B cell (primary cell): ENCODE measurements around the gene KCNH1. TPM values are rescaled to one million over a fixed set of nuclear protein-coding genes. Genes with fewer than 3 reads are reported as not detected.

Source experiments
- ATAC-seq: fragments of 200-7000 bp; cut with Tn5 transposase; one replicate; pipeline ENCODE4 v1.10.0; 2021; ENCODE audit warnings: low read depth, mild to moderate bottlenecking, moderate number of reproducible peaks, moderate library complexity
- CTCF ChIA-PET: fragments of 350-600 bp; sonication (Branson Sonifier 250); formaldehyde crosslinking; loops from one replicate; lab custom pipeline; 2021; ENCODE audit warnings: antibody characterized with exemption, inconsistent platforms; lab: Charles Lee
- POLR2A ChIA-PET: fragments of 350-600 bp; sonication (Branson Sonifier 250); formaldehyde crosslinking; loops from one replicate; lab custom pipeline; 2021; ENCODE audit warnings: antibody characterized with exemption; lab: Charles Lee
- DNase-seq: peaks from one replicate; pipeline ENCODE4 v3.0.0; 2013
- H2AFZ ChIP-seq: 2 replicates; pipeline ENCODE4 v1.6.1; 2012; ENCODE audit warnings: mild to moderate bottlenecking, low read depth, low read length; ENCODE audit not compliant: insufficient read depth, poor library complexity, severe bottlenecking
- H3K27ac ChIP-seq, 2 donors: 1 replicate in 1 of 2; 2 replicates in 1 of 2; pipeline ENCODE4 v1.5.1; 2012 to 2013; ENCODE audit warnings: low read length in 2 of 2, mild to moderate bottlenecking in 2 of 2, moderate library complexity in 1 of 2
- H3K27me3 ChIP-seq, 4 experiments: fragments of 200-600 bp in 1 of 4; sonication (generic) in 1 of 4; replicated peaks in 1 of 4; 1 replicate in 2 of 4; 2 replicates in 2 of 4; pipeline versions ENCODE4 v1.6.1 to v1.7.0; 2013 to 2016; ENCODE audit warnings: low read length in 3 of 4, mild to moderate bottlenecking in 2 of 4, mixed read lengths in 1 of 4, moderate library complexity in 1 of 4; ENCODE audit not compliant: insufficient read depth in 4 of 4, control insufficient read depth in 3 of 4; ENCODE audit errors: control extremely low read depth in 1 of 4
- H3K36me3 ChIP-seq, 2 experiments: replicated peaks in 1 of 2; 1 replicate in 1 of 2; 2 replicates in 1 of 2; pipeline versions ENCODE4 v1.6.1 to v1.7.1; 2013; ENCODE audit warnings: low read length in 1 of 2; ENCODE audit not compliant: insufficient read depth in 2 of 2, control insufficient read depth in 1 of 2; ENCODE audit errors: control extremely low read depth in 1 of 2, extremely low read depth in 1 of 2
- H3K4me1 ChIP-seq, 2 donors: fragments of 200-600 bp in 1 of 2; sonication (generic) in 1 of 2; 1 replicate in 1 of 2; 2 replicates in 1 of 2; pipeline versions ENCODE4 v1.5.1 to v1.6.1; 2013 to 2017; ENCODE audit warnings: low read length in 2 of 2; ENCODE audit not compliant: control insufficient read depth in 2 of 2, insufficient read depth in 2 of 2
- H3K4me2 ChIP-seq: replicated peaks from 2 replicates; pipeline ENCODE3; 2012; ENCODE audit warnings: mild to moderate bottlenecking, low read depth, low read length; ENCODE audit not compliant: poor library complexity, severe bottlenecking
- H3K4me3 ChIP-seq, 5 experiments: fragments of 200-600 bp in 1 of 5; sonication (generic) in 1 of 5; 1 replicate in 3 of 5; 2 replicates in 2 of 5; pipeline versions ENCODE4 v1.5.1 to v1.7.0; 2011 to 2016; ENCODE audit warnings: low read length in 4 of 5, mild to moderate bottlenecking in 4 of 5, low read depth in 2 of 5, control low read depth in 1 of 5, moderate library complexity in 1 of 5; ENCODE audit not compliant: insufficient read depth in 1 of 5; ENCODE audit errors: control extremely low read depth in 1 of 5, extremely low read depth in 1 of 5
- H3K79me2 ChIP-seq: fragments of 200-600 bp; sonication (generic); one replicate; pipeline ENCODE4 v1.6.0; 2016; ENCODE audit warnings: low read length; ENCODE audit not compliant: control insufficient read depth, insufficient read depth
- H3K9ac ChIP-seq: fragments of 200-600 bp; sonication (generic); 2 replicates; pipeline ENCODE4 v1.6.1; 2017; ENCODE audit warnings: mild to moderate bottlenecking, low read length, moderate library complexity
- H3K9me3 ChIP-seq, 3 donors: one replicate each; pipeline versions ENCODE4 v1.6.1 to v1.7.1; 2013; ENCODE audit warnings: low read length in 2 of 3; ENCODE audit not compliant: control insufficient read depth in 2 of 3, insufficient read depth in 1 of 3; ENCODE audit errors: control extremely low read depth in 1 of 3
- H4K20me1 ChIP-seq: 2 replicates; pipeline ENCODE4 v1.6.0; 2012; ENCODE audit warnings: mild to moderate bottlenecking, low read length; ENCODE audit not compliant: insufficient read depth, control insufficient read depth, poor library complexity, severe bottlenecking
- H3K27ac Mint-ChIP-seq: one replicate; pipeline ENCODE4 v1.8.0; 2021; ENCODE audit warnings: mixed read lengths
- H3K27me3 Mint-ChIP-seq: one replicate; pipeline ENCODE4 v1.8.0; 2021; ENCODE audit warnings: mixed read lengths
- H3K4me1 Mint-ChIP-seq: one replicate; pipeline ENCODE4 v1.8.0; 2021; ENCODE audit warnings: mixed read lengths
- H3K4me3 Mint-ChIP-seq: one replicate; pipeline ENCODE4 v1.8.0; 2021; ENCODE audit warnings: mixed read lengths
- H3K9me3 Mint-ChIP-seq: one replicate; pipeline ENCODE4 v1.8.0; 2022; ENCODE audit warnings: mixed read lengths; ENCODE audit not compliant: insufficient read depth
- EZH2 ChIP-seq: IDR thresholded peaks from 2 replicates; pipeline ENCODE4 v1.6.1; 2012; ENCODE audit warnings: borderline replicate concordance, low read depth, mild to moderate bottlenecking, moderate library complexity, low read length; ENCODE audit not compliant: insufficient read depth, poor library complexity, severe bottlenecking
- WGBS: methylation state at CpG from one replicate; pipeline ENCODE4 v1.1.5; 2013; ENCODE audit warnings: missing lambda C conversion rate; ENCODE audit not compliant: insufficient coverage; 5-methylcytosine and 5-hydroxymethylcytosine counted together
- intact Hi-C: fragments of 100-400 bp; cut with micrococcal nuclease; formaldehyde crosslinking; loops from one replicate; pipeline ENCODE4 v1.10.0; 2022
- polyA plus RNA-seq: library from polyadenylated mRNA; depleted of rRNA; stranded (reverse); fragments of >200 nt; gene quantifications from 2 replicates; pipeline ENCODE4 v1.2.3, GENCODE V29; 2012
- total RNA-seq, 2 donors: library from RNA; stranded (reverse); fragments of 120-200 nt in 1 of 2; gene quantifications; 1 replicate in 1 of 2; 2 replicates in 1 of 2; pipeline versions ENCODE4 v1.2.3 to v1.2.4, GENCODE V29; 2013 to 2022
- TF ChIP-seq, protein P1 (sequence below): fragments of 200-600 bp; IDR thresholded peaks from one replicate; pipeline ENCODE4 v1.8.0; 2022; ENCODE audit warnings: antibody characterized with exemption, mild to moderate bottlenecking

KCNH1 gene
- total and polyA plus RNA-seq, 2 donors (not counting 1 experiment from before 2014, with no cell fraction given), result not detected

- no peak overlapping the region for H3K27ac ChIP-seq
- Mint-ChIP-seq H3K4me1 (no peaks in the 10 kb centered on the region), H3K4me3 (no peak overlapping the region), H3K27me3 (no peaks in the 10 kb centered on the region), H3K27ac (no peak overlapping the region), H3K9me3 (no peaks in the 10 kb centered on the region)
- CTCF ChIA-PET, result no interaction called here
- ATAC-seq (no peak), DNase-seq (no peak)
- H3K4me2 ChIP-seq, result no peak overlapping the region
- no peak overlapping the region for H3K9ac ChIP-seq
- intact Hi-C loops, result no loop called here
- no peaks in the 10 kb centered on the region for H3K27me3 ChIP-seq
- no peak overlapping the region for H2AFZ ChIP-seq
- no peaks in the 10 kb centered on the region for H3K9me3 ChIP-seq
- H3K4me3 ChIP-seq, result no peak overlapping the region
- H3K79me2 ChIP-seq, result no peaks in the 10 kb centered on the region
- WGBS, result no CpG with 5 or more reads among the region's 2 CpGs
- H3K4me1 ChIP-seq, result no peaks in the 10 kb centered on the region
- POLR2A ChIA-PET, result no interaction called here
- H4K20me1 ChIP-seq, result no peaks in the 10 kb centered on the region
- no peaks in the 10 kb centered on the region for H3K36me3 ChIP-seq
- no peak for TF ChIP-seq EZH2
- TF ChIP-seq, protein P1, sequence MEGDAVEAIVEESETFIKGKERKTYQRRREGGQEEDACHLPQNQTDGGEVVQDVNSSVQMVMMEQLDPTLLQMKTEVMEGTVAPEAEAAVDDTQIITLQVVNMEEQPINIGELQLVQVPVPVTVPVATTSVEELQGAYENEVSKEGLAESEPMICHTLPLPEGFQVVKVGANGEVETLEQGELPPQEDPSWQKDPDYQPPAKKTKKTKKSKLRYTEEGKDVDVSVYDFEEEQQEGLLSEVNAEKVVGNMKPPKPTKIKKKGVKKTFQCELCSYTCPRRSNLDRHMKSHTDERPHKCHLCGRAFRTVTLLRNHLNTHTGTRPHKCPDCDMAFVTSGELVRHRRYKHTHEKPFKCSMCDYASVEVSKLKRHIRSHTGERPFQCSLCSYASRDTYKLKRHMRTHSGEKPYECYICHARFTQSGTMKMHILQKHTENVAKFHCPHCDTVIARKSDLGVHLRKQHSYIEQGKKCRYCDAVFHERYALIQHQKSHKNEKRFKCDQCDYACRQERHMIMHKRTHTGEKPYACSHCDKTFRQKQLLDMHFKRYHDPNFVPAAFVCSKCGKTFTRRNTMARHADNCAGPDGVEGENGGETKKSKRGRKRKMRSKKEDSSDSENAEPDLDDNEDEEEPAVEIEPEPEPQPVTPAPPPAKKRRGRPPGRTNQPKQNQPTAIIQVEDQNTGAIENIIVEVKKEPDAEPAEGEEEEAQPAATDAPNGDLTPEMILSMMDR, result no peak
Measured at GRCh38 chr1:210702506-210702905, 431.4 kb downstream of the KCNH1 start.

DNA sequence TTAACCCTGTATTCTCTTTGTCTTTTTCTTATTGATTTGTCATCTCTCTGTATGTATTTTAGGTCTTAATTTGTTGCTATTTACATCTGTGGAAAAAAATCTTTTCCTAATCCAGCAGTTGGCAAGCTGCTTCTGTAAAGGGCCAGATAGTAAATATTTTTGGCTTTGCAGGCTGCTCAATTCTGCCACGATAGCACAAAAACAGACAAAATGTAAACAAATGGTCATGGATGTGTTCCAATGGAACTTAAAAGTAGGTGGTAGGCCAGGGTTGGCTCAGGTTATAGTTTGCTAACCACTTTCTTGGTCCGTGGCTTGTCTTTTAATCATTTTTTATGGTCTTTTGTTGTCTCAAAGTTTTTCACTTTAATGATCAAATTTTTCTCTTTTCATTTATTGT lies 433.4 kb downstream of the KCNH1 start:
- Histone ChIP-seq H3K4me3 (no peak overlapping the region), H3K36me3 (no peaks in the 10 kb centered on the region), H2AFZ (no peak overlapping the region), H3K9ac (no peak overlapping the region), H3K27me3 (no peaks in the 10 kb centered on the region), H3K9me3 (no peaks in the 10 kb centered on the region), H4K20me1 (no peaks in the 10 kb centered on the region), H3K4me2 (no peak overlapping the region), H3K4me1 (no peaks in the 10 kb centered on the region), H3K27ac (no peak overlapping the region), H3K79me2 (no peaks in the 10 kb centered on the region)
- Mint-ChIP-seq H3K27me3 (peaks cover 4% of the 10 kb centered on the region), H3K9me3 (no peaks in the 10 kb centered on the region), H3K27ac (no peak overlapping the region), H3K4me3 (no peak overlapping the region), H3K4me1 (no peaks in the 10 kb centered on the region)
- intact Hi-C loops, result no loop called here
- WGBS, result 100% methylated on average over 1 of the region's 2 CpGs
- TF ChIP-seq, protein P1, result no peak
- TF ChIP-seq EZH2, result no peak
- no peak for DNase-seq
- POLR2A ChIA-PET, result no interaction called here
- CTCF ChIA-PET, result no interaction called here
- no peak for ATAC-seq
